GM12872 (cell line): ENCODE results near the gene IRF5.

Source experiments
- CTCF ChIP-seq: IDR thresholded peaks from 3 replicates; pipeline ENCODE4 v1.5.1; 2011; ENCODE audit warnings: low read depth, mild to moderate bottlenecking, low read length, moderate library complexity; ENCODE audit not compliant: insufficient read depth

The IRF5 gene

DNA sequence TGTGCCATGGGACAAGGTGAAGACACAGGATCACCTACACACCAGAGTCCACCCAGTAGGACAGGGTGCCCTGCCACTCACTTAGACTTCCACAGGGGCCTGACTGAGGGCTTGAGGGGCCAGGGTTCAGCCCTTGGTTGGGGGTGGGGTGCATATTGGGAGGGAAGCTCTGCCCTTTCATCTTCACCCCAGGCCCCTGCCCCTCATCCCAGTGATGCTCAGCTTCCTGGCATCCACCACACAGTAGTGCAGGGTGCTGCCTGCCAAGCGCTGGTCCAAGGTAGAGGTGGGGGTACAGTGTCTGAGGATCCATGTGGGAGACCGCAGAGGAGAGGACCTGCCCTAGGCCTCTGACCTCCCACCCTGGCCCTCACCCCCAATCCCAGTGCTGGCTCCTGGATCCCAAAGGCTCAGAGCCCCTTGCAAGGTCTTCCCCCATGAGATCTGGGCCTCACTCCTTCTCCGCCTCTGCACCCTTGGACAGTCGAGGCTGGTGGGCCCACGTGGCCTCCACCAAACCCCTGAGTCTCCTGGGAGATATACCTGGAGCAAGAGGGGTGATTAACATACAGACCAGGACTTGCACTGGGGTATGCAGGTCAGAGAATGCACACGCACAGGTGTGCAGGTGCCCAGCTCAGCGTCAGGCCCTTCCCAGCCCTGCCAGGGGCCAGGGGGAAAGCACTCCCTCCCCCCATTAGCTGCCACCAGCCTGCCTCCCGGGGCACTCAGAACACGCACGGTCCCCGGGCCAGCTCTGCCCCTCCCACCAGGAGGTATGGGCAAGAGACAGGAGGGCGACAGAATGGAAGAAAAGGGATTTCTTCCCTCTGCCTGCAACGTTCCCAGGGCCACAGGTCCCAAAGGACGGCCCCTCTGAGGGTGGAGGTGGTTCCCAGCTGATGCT is 8.6 kb upstream of the IRF5 start:
- no peak for TF ChIP-seq CTCF

DNA sequence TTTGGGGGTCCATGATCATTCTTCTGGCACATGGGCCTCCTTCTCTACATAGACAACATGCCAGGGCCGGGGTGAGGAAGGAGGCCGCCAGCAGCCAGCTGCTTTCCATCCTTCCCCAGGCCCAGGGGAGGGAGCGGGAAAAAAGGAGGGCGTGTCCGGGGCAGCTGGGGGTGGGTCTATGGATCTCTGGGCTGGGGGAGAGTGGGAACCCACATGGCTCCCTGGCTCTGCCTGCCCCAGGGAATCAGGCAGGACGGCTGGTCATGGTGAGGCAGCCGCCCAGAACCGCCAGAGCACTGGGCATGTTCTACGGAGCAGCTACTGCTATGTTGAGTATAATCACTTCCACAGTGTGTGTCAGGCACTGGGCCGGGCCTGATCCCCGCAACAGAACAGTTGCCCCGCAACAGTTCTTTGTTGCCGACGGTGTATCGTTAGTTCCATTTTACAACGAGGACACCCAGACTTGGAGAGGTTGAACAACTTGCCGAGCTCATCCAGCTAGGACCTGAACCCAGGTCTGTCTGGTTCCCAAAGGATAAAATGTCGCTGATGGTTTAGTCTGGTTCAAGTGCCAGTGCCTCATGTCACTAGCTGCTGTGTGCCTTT is 6.4 kb upstream of the IRF5 start:
- no peak for TF ChIP-seq CTCF

DNA sequence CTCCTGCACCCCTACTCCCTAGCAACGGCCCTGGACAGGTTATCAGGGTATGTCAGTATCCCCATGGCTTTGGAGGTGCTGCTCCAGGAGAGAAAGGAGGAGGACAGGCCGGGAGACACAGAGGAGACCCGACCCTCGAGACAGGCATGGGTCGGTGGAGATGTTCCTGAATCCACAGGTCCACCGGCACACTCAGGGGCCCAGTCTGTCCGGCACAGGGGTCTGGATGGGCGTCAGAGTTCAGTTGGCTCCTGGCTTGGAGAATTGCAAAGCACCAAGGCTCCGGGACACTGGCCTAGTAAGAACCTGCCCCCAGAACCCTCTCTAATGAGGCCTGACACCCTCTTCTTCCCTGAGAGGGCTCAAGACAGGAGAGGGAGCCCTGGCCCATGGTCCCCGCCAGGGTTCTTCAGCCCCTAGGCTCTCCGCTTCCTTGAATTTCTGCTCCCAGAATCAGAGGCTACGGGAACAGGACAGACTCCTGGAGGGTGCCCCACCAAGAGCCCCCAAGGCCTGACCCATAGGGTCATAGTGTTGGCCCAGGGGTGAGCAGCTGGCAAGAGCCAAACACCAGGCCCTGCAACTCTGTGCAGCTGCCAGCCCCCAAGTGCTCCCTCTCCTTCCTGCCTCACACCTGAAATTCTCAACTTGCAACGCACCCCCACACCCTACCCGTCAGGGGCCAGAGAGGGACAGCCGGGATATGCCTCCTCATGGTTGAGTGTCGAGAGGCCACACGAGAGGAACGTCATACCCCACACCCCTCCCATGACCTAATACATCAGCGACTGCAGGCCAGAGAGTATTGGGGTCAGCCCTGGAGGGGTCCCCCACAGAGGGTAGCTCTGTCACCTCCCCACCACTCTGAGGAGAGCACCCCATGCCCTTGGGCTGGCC is 5.5 kb upstream of the IRF5 start:
- no peak for TF ChIP-seq CTCF

DNA sequence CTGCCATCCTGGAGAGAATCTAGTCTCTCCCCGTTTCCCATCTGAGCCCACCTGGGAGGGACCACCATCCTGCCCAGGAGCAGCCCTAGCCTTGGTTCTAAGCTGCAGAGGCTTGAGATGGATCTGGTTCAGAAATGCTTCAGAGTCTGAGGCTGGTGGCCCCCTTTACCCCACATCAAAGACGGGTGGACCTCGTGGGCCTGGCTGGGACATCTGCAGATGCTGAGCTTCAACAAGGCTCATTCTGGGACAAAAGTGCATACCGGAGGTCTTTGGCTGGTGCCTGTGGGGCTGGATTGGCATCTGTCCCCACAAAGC is 4.9 kb upstream of the IRF5 start:
- no peak for TF ChIP-seq CTCF

DNA sequence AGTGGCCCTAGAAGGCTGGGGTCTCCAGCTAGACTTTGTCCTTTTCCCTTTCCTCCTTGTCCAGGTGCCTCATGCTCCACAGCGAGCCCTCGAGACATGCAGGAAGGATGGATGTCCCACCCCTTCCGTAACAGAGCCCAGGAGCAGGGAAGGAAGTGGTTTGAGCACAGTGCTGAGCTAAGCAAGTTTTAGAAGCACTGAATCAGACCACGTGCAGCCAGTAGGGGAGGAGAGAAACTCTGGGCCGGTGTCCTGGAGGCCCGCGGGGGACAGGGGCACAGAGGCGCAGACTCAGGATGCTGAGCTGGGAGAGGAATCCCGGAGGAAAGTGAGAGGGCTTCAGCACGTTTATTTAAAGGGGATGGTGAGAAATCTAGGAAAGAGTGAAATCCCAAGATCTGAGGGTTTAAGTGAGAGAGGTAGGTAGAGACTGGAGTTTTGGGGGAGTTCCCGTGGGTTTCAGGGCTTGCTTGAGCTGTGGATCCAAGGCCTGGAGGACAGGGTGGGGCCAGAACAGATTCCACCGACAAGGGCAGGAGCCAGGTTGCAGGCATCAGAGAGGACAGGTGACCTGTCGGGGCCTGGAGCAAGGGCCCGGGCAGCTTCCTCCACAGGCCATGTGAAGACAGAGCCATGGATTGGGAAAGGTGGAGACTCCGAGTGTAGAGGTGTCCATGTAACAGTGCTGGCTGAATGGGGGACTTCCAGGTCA is 4.4 kb upstream of the IRF5 start:
- TF ChIP-seq CTCF = no peak

GRCh38 chr7:128934361-128935341 is 3.1 kb upstream of the IRF5 start:
- no peak for TF ChIP-seq CTCF
